Prostate gland (tissue), 2 donors: ENCODE data around the gene SYT2.

ENCODE experiments used
- CTCF ChIP-seq, 4 experiments: fragments of 200-600 bp in 2 of 4; fragments of 450-650 bp in 2 of 4; sonication (generic) in 2 of 4; IDR thresholded peaks; 1 replicate in 3 of 4; 2 replicates in 1 of 4; pipeline ENCODE4 v1.5.1; 2016 to 2019; ENCODE audit warnings: antibody characterized with exemption in 4 of 4, mild to moderate bottlenecking in 2 of 4, moderate library complexity in 2 of 4
- POLR2A ChIP-seq: fragments of 450-650 bp; IDR thresholded peaks from one replicate; pipeline ENCODE4 v1.6.1; 2016; ENCODE audit warnings: antibody characterized with exemption, mild to moderate bottlenecking

DNA sequence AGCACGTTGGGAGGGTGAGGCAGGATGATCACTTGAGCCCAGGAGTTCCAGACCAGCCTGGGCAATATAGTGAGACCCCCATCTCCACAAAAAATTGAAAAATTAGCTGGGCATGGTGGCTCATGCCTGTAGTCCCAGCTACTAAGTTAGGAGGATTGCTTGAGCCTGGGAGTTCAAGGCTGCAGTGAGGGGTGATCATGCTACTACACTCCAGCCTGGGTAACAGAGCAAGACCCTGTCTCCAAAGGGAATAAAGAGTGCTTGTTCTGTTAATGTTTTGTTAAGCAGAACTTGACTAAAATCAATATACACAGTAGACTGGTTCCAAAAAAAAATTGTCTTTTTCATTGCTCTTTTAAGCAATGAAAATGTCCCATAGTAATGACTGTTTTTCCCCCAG lies 146.4 kb downstream of the SYT2 start:
- TF ChIP-seq CTCF (IDR thresholded peaks at IDR 0.05) (no peak), POLR2A (no peak)
